OCI-LY1 (cell line): ENCODE data around the gene HCRTR2.

Source experiments
- H2AFZ ChIP-seq: fragments of 200-600 bp; sonication (generic), shearing (Covaris generic); 2 replicates; pipeline ENCODE4 v1.6.0; 2014; ENCODE audit warnings: antibody characterized with exemption, mild to moderate bottlenecking, low read length
- H3F3A ChIP-seq: fragments of 200-600 bp; sonication (generic), shearing (Covaris generic); 2 replicates; pipeline ENCODE4 v1.6.0; 2014; ENCODE audit warnings: mild to moderate bottlenecking, antibody characterized with exemption, low read length, moderate library complexity; ENCODE audit not compliant: insufficient read depth
- H3K27ac ChIP-seq: fragments of 200-600 bp; sonication (generic); 2 replicates; pipeline ENCODE4 v1.5.1; 2014; ENCODE audit warnings: low read length, mixed run types, mild to moderate bottlenecking, low read depth; ENCODE audit not compliant: poor library complexity, severe bottlenecking
- H3K27me3 ChIP-seq: fragments of 200-600 bp; sonication (generic); 2 replicates; pipeline ENCODE4 v1.6.0; 2014; ENCODE audit warnings: antibody characterized with exemption, mild to moderate bottlenecking, low read length, moderate library complexity; ENCODE audit not compliant: insufficient read depth
- H3K36me3 ChIP-seq: fragments of 200-600 bp; sonication (generic); 2 replicates; pipeline ENCODE4 v1.6.1; 2014; ENCODE audit warnings: mild to moderate bottlenecking, antibody characterized with exemption, low read length, moderate library complexity, mixed read lengths; ENCODE audit not compliant: insufficient read depth
- H3K4me1 ChIP-seq: fragments of 200-600 bp; sonication (generic); 2 replicates; pipeline ENCODE4 v1.5.1; 2014; ENCODE audit warnings: mild to moderate bottlenecking, low read length, moderate library complexity; ENCODE audit not compliant: insufficient read depth, severe bottlenecking
- H3K4me2 ChIP-seq: fragments of 200-600 bp; sonication (generic), shearing (Covaris generic); 2 replicates; pipeline ENCODE4 v1.6.1; 2014; ENCODE audit warnings: low read length
- H3K4me3 ChIP-seq: fragments of 200-600 bp; sonication (generic); 2 replicates; pipeline ENCODE4 v1.5.1; 2014; ENCODE audit warnings: low read length, low read depth, mild to moderate bottlenecking, mixed read lengths; ENCODE audit not compliant: poor library complexity, severe bottlenecking
- H3K79me2 ChIP-seq: fragments of 200-600 bp; shearing (Covaris generic); 2 replicates; pipeline ENCODE4 v1.6.1; 2016; ENCODE audit warnings: mixed run types, low read length, mixed read lengths; ENCODE audit not compliant: insufficient read depth
- H3K9ac ChIP-seq: fragments of 200-600 bp; sonication (generic), shearing (Covaris generic); 2 replicates; pipeline ENCODE4 v1.6.1; 2014; ENCODE audit warnings: mild to moderate bottlenecking, low read length, mixed read lengths
- H3K9me2 ChIP-seq: fragments of 200-600 bp; sonication (generic), shearing (Covaris generic); 2 replicates; pipeline ENCODE4 v1.6.1; 2014; ENCODE audit warnings: low read depth, mild to moderate bottlenecking, low read length, mixed read lengths
- H3K9me3 ChIP-seq: fragments of 200-600 bp; shearing (Covaris generic); 2 replicates; pipeline ENCODE4 v1.6.1; 2014; ENCODE audit warnings: low read length, mixed read lengths
- H4K20me1 ChIP-seq: fragments of 200-600 bp; sonication (generic), shearing (Covaris generic); 2 replicates; pipeline ENCODE4 v1.6.0; 2016; ENCODE audit warnings: mild to moderate bottlenecking, low read length; ENCODE audit not compliant: insufficient read depth
- EZH2 ChIP-seq: fragments of 200-600 bp; sonication (generic), shearing (Covaris generic); IDR thresholded peaks from 2 replicates; pipeline ENCODE4 v1.8.0; 2017; ENCODE audit warnings: borderline replicate concordance, mixed run types, mild to moderate bottlenecking, antibody characterized with exemption, low read length, moderate library complexity, mixed read lengths
- TF ChIP-seq, protein P1 (sequence below): fragments of 200-600 bp; sonication (generic), shearing (Covaris generic); IDR thresholded peaks from 2 replicates; pipeline ENCODE4 v1.5.1; 2017; ENCODE audit warnings: mild to moderate bottlenecking, antibody characterized with exemption, low read length, moderate library complexity, mixed read lengths

Gene HCRTR2

GRCh38 chr6:55255113-55255512 lies 80.8 kb downstream of the HCRTR2 start:
- no peaks in the 10 kb centered on the region for H3K36me3 ChIP-seq
- H3K4me1 ChIP-seq: no peaks in the 10 kb centered on the region
- H4K20me1 ChIP-seq: no peaks in the 10 kb centered on the region
- no peak overlapping the region for H3K27ac ChIP-seq
- no peak overlapping the region for H3K9ac ChIP-seq
- TF ChIP-seq, protein P1, sequence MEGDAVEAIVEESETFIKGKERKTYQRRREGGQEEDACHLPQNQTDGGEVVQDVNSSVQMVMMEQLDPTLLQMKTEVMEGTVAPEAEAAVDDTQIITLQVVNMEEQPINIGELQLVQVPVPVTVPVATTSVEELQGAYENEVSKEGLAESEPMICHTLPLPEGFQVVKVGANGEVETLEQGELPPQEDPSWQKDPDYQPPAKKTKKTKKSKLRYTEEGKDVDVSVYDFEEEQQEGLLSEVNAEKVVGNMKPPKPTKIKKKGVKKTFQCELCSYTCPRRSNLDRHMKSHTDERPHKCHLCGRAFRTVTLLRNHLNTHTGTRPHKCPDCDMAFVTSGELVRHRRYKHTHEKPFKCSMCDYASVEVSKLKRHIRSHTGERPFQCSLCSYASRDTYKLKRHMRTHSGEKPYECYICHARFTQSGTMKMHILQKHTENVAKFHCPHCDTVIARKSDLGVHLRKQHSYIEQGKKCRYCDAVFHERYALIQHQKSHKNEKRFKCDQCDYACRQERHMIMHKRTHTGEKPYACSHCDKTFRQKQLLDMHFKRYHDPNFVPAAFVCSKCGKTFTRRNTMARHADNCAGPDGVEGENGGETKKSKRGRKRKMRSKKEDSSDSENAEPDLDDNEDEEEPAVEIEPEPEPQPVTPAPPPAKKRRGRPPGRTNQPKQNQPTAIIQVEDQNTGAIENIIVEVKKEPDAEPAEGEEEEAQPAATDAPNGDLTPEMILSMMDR: no peak
- TF ChIP-seq EZH2: no peak
- no peaks in the 10 kb centered on the region for H3K27me3 ChIP-seq
- no peaks in the 10 kb centered on the region for H3K9me2 ChIP-seq
- H3K9me3 ChIP-seq: no peaks in the 10 kb centered on the region
- no peak overlapping the region for H2AFZ ChIP-seq
- no peak overlapping the region for H3K4me2 ChIP-seq
- no peaks in the 10 kb centered on the region for H3K79me2 ChIP-seq
- no peaks in the 10 kb centered on the region for H3F3A ChIP-seq
- H3K4me3 ChIP-seq: no peak overlapping the region

- Histone ChIP-seq H3K9ac (no peak overlapping the region), H3K4me3 (no peak overlapping the region), H3K79me2 (no peaks in the 10 kb centered on the region), H3K27ac (no peak overlapping the region), H3F3A (no peaks in the 10 kb centered on the region), H2AFZ (no peak overlapping the region), H3K9me3 (no peaks in the 10 kb centered on the region), H3K4me1 (no peaks in the 10 kb centered on the region), H3K36me3 (no peaks in the 10 kb centered on the region), H3K9me2 (no peaks in the 10 kb centered on the region), H3K4me2 (no peak overlapping the region), H4K20me1 (no peaks in the 10 kb centered on the region), H3K27me3 (no peaks in the 10 kb centered on the region)
- TF ChIP-seq, protein P1: no peak
- no peak for TF ChIP-seq EZH2
Observed at GRCh38 chr6:55260181-55260580, 85.9 kb downstream of the HCRTR2 start.

DNA sequence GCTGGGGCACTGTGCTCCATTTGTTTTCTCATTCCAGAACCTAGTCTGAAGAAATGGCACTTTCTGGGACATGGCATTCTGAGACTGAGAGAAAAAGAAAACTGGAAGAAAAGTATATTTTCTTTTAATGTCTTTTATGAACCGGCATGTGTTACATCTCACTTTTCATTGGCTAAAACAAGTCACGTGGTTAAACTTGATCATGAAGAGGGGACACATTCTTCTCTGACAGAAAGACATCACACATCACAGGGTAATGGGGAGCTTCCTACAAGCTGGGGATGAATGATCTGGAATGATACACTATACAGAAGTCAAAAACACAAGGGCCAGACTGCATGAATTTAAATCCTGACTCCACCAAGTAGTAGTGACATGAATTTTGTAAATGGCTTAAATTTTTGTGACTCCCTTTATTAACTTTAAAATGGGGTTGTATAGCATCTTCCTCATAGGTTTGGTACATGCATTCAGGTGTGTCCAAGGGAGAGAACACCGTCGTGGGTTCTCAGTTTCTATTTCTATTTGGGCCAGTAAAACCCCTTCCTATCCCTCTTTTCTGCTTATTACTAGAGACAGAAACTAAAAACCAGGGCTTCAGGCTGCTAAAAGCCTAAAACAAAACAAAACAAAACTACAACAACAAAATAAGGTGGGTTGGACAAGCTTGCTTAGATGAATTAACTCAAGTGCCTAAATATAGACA lies 91.2 kb downstream of the HCRTR2 start:
- Histone ChIP-seq H3K79me2 (no peaks in the 10 kb centered on the region), H3K9ac (no peak overlapping the region), H3K36me3 (no peaks in the 10 kb centered on the region), H3K9me3 (no peaks in the 10 kb centered on the region), H3K27me3 (no peaks in the 10 kb centered on the region), H3K4me3 (no peak overlapping the region), H3K4me2 (no peak overlapping the region), H3F3A (no peaks in the 10 kb centered on the region), H3K9me2 (no peaks in the 10 kb centered on the region), H4K20me1 (no peaks in the 10 kb centered on the region), H2AFZ (no peak overlapping the region), H3K27ac (no peak overlapping the region), H3K4me1 (no peaks in the 10 kb centered on the region)
- TF ChIP-seq, protein P1: no peak
- TF ChIP-seq EZH2: no peak
